Measurements from ENCODE around the gene LENG8.

The LENG8 gene

DNA sequence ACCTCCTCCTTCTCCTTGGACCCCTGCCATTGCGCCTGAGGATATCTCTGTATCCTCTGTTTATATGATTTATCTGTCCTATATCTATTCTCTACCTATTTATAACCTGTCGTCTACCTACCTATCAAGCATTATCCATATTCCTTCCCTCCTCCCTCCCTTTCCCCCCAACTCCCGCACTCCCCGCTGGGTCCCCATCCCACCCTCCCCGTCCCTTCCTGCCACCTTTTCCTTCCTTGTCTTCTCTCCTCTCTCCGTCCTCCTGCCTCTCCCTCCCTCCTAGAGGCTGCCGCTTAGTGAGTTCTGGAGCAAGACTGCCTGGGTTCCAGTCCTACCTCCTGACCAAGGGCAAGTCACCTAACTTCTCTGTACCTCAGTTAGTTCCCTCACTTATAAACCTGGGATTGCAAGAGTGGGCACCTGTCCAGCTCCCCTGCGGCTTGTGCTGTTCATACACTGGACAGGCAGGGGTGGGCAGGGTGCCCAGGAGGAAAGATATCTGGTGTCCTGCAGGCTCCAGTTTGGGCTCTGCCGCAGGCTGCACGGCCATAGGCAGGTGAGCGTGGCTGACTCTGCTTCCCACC is 17.7 kb upstream of the LENG8 start (continued):
- TF ChIP-seq, protein P1, sequence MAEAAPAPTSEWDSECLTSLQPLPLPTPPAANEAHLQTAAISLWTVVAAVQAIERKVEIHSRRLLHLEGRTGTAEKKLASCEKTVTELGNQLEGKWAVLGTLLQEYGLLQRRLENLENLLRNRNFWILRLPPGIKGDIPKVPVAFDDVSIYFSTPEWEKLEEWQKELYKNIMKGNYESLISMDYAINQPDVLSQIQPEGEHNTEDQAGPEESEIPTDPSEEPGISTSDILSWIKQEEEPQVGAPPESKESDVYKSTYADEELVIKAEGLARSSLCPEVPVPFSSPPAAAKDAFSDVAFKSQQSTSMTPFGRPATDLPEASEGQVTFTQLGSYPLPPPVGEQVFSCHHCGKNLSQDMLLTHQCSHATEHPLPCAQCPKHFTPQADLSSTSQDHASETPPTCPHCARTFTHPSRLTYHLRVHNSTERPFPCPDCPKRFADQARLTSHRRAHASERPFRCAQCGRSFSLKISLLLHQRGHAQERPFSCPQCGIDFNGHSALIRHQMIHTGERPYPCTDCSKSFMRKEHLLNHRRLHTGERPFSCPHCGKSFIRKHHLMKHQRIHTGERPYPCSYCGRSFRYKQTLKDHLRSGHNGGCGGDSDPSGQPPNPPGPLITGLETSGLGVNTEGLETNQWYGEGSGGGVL (tag by site-specific recombination; IDR thresholded peaks at IDR 0.05): peak; percentile 81
- TF ChIP-seq, protein P2, sequence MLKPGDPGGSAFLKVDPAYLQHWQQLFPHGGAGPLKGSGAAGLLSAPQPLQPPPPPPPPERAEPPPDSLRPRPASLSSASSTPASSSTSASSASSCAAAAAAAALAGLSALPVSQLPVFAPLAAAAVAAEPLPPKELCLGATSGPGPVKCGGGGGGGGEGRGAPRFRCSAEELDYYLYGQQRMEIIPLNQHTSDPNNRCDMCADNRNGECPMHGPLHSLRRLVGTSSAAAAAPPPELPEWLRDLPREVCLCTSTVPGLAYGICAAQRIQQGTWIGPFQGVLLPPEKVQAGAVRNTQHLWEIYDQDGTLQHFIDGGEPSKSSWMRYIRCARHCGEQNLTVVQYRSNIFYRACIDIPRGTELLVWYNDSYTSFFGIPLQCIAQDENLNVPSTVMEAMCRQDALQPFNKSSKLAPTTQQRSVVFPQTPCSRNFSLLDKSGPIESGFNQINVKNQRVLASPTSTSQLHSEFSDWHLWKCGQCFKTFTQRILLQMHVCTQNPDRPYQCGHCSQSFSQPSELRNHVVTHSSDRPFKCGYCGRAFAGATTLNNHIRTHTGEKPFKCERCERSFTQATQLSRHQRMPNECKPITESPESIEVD (tag by site-specific recombination; IDR thresholded peaks at IDR 0.05): no peak
- TF ChIP-seq ZNF426 (tag by site-specific recombination; IDR thresholded peaks at IDR 0.05): no peak
- TF ChIP-seq TRIM28 (IDR thresholded peaks at IDR 0.05; ENCODE audit: borderline replicate concordance, low read length): no peak
- no peak for TF ChIP-seq SCRT2 (tag by site-specific recombination; IDR thresholded peaks at IDR 0.05)
- no peak for TF ChIP-seq ZEB2 (tag by site-specific recombination; IDR thresholded peaks at IDR 0.05)
- no peak for TF ChIP-seq ZNF174 (tag by site-specific recombination; IDR thresholded peaks at IDR 0.05)
- no peak for TF ChIP-seq SP7 (tag by site-specific recombination; IDR thresholded peaks at IDR 0.05)
- TF ChIP-seq ZXDB (tag by site-specific recombination; IDR thresholded peaks at IDR 0.05): 0 out of 2 replicates have a peak, but pooled peaks have one; percentile 28
- TF ChIP-seq, protein P3, sequence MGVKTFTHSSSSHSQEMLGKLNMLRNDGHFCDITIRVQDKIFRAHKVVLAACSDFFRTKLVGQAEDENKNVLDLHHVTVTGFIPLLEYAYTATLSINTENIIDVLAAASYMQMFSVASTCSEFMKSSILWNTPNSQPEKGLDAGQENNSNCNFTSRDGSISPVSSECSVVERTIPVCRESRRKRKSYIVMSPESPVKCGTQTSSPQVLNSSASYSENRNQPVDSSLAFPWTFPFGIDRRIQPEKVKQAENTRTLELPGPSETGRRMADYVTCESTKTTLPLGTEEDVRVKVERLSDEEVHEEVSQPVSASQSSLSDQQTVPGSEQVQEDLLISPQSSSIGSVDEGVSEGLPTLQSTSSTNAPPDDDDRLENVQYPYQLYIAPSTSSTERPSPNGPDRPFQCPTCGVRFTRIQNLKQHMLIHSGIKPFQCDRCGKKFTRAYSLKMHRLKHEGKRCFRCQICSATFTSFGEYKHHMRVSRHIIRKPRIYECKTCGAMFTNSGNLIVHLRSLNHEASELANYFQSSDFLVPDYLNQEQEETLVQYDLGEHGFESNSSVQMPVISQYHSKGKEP (tag by site-specific recombination; IDR thresholded peaks at IDR 0.05): no peak
- TF ChIP-seq, protein P4, sequence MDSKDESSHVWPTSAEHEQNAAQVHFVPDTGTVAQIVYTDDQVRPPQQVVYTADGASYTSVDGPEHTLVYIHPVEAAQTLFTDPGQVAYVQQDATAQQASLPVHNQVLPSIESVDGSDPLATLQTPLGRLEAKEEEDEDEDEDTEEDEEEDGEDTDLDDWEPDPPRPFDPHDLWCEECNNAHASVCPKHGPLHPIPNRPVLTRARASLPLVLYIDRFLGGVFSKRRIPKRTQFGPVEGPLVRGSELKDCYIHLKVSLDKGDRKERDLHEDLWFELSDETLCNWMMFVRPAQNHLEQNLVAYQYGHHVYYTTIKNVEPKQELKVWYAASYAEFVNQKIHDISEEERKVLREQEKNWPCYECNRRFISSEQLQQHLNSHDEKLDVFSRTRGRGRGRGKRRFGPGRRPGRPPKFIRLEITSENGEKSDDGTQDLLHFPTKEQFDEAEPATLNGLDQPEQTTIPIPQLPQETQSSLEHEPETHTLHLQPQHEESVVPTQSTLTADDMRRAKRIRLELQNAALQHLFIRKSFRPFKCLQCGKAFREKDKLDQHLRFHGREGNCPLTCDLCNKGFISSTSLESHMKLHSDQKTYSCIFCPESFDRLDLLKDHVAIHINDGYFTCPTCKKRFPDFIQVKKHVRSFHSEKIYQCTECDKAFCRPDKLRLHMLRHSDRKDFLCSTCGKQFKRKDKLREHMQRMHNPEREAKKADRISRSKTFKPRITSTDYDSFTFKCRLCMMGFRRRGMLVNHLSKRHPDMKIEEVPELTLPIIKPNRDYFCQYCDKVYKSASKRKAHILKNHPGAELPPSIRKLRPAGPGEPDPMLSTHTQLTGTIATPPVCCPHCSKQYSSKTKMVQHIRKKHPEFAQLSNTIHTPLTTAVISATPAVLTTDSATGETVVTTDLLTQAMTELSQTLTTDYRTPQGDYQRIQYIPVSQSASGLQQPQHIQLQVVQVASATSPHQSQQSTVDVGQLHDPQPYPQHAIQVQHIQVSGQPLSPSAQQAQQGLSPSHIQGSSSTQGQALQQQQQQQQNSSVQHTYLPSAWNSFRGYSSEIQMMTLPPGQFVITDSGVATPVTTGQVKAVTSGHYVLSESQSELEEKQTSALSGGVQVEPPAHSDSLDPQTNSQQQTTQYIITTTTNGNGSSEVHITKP (tag by site-specific recombination; IDR thresholded peaks at IDR 0.05): peak; percentile 45; the same call in 1 of the 2 replicates
- no peak for TF ChIP-seq ZNF776 (tag by site-specific recombination; IDR thresholded peaks at IDR 0.05; ENCODE audit: borderline replicate concordance)
- peak; percentile 17; the same call in 1 of the 2 replicates for TF ChIP-seq FEZF1 (tag by site-specific recombination; IDR thresholded peaks at IDR 0.05)
- no peak for TF ChIP-seq KLF1 (tag by site-specific recombination; IDR thresholded peaks at IDR 0.05)

DNA sequence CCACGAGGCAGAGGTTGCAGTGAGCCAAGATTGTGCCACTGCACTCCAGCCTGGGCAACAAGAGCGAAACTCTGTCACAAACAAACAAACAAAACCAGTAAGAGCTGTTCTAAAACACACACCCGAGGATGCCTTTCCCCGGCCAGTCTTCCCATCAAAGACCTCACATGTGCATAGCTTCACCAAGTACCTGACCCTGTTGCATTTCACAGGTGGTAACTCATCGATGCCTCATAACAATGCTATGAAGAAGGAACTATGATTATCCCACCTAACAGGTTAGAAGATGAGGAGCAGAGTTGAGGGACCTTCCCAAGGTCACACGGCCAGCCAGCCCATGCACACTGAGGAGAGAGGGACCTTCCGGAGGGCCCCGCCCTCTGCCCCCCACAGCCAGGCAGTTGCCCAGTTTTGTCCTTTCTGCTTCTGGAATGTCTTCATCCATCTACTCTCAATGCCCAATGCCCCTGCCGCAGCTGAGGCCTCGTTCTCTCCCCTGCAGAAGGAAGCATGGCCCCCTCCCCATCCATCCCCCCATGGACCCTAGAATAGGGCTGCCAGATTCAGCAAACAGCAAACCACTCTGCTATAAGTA is 16.8 kb upstream of the LENG8 start:
- POLR2A ChIA-PET: interaction anchor here (1.1 to 4.2 kb wide), 2 partner anchors 16 to 37 kb away, joined by 3 to 47 read pairs; partner anchors contain the start of gene LENG8
- H3K4me3 ChIP-seq (ENCODE audit: low read depth, low read length): no peak overlapping the region
- peaks cover 0 to 6% of the 10 kb centered on the region in 2 experiments; a peak in 1 of 3 replicates for H3K36me3 ChIP-seq (ENCODE audit: control insufficient read depth in 2 of 2, insufficient read depth in 1 of 2, low read length in 2 of 2)
- H3K4me1 ChIP-seq (ENCODE audit: control insufficient read depth, insufficient read depth, low read length): peaks cover 10% of the 10 kb centered on the region
- CTCF ChIA-PET: interaction anchor here (0.7 to 1.3 kb wide), 5 partner anchors 8 to 366 kb away, joined by 3 to 7 read pairs (median 3); no protein-coding TSS in a partner anchor
- H3K9me3 ChIP-seq (ENCODE audit: control insufficient read depth, insufficient read depth, low read depth, low read length): no peaks in the 10 kb centered on the region
- H3K27ac ChIP-seq (ENCODE audit: extremely low read depth, low read depth, low read length): no peak overlapping the region
- TF ChIP-seq ZNF677 (tag by site-specific recombination; IDR thresholded peaks at IDR 0.05) (no peak), ZNF211 (tag by site-specific recombination; IDR thresholded peaks at IDR 0.05; ENCODE audit: low read depth) (no peak), ZNF184 (tag by site-specific recombination; IDR thresholded peaks at IDR 0.05) (no peak), GLIS1 (tag by site-specific recombination; IDR thresholded peaks at IDR 0.05) (no peak), SCRT1 (tag by site-specific recombination; IDR thresholded peaks at IDR 0.05; ENCODE audit: borderline replicate concordance) (peak; percentile 65; the same call in 1 of the 2 replicates), ZNF501 (tag by site-specific recombination; IDR thresholded peaks at IDR 0.05) (no peak), SCRT2 (tag by site-specific recombination; IDR thresholded peaks at IDR 0.05) (peak; percentile 80), ZNF114 (tag by site-specific recombination; IDR thresholded peaks at IDR 0.05) (no peak)

All from HEK293 (cell line).